GM18511 (cell line): ENCODE measurements around the gene NAPEPLD.
"Not testable (repeated sequence)": the region's sequence is repeated elsewhere in the genome, so short reads cannot be mapped to it uniquely, and the experiment has no call there.

Experiments
- ATAC-seq: cut with Tn5 transposase; IDR thresholded peaks from one replicate; pipeline ENCODE4 v1.9.1; 2021; ENCODE audit warnings: mild to moderate bottlenecking, moderate library complexity; ENCODE audit not compliant: unreplicated experiment

The NAPEPLD gene

GRCh38 chr7:103144754-103145153, 4.1 kb downstream of the NAPEPLD start:
- not testable (repeated sequence) for ATAC-seq

- no peak for ATAC-seq
Measured at GRCh38 chr7:103143868-103144267, 5.0 kb downstream of the NAPEPLD start.

- no peak for ATAC-seq
Measured at GRCh38 chr7:103142494-103142893, 6.4 kb downstream of the NAPEPLD start.

GRCh38 chr7:103141753-103142404, 7.0 kb downstream of the NAPEPLD start:
- ATAC-seq, result no peak

- ATAC-seq, result no peak
Measured at GRCh38 chr7:103140685-103141084, 8.2 kb downstream of the NAPEPLD start.

GRCh38 chr7:103140061-103140460, 8.8 kb downstream of the NAPEPLD start:
- no peak for ATAC-seq

GRCh38 chr7:103134836-103135554, 13.9 kb downstream of the NAPEPLD start:
- ATAC-seq, result no peak

GRCh38 chr7:103132995-103133688, 15.8 kb downstream of the NAPEPLD start:
- ATAC-seq, result no peak

GRCh38 chr7:103130901-103131624, 17.8 kb downstream of the NAPEPLD start:
- ATAC-seq, result no peak

- no peak for ATAC-seq
Measured at GRCh38 chr7:103129702-103130549, 19.0 kb downstream of the NAPEPLD start.

GRCh38 chr7:103127006-103127405, 21.9 kb downstream of the NAPEPLD start:
- ATAC-seq, result no peak

GRCh38 chr7:103124429-103124979, 24.4 kb downstream of the NAPEPLD start:
- ATAC-seq, result no peak

- ATAC-seq, result no peak
Measured at GRCh38 chr7:103123529-103123928, 25.4 kb downstream of the NAPEPLD start.

GRCh38 chr7:103121641-103122040, 27.3 kb downstream of the NAPEPLD start:
- no peak for ATAC-seq

GRCh38 chr7:103120362-103120761, 28.5 kb downstream of the NAPEPLD start:
- no peak for ATAC-seq

- no peak for ATAC-seq
Measured at GRCh38 chr7:103119791-103120291, 29.1 kb downstream of the NAPEPLD start.

- no peak for ATAC-seq
Measured at GRCh38 chr7:103117465-103117864, 31.4 kb downstream of the NAPEPLD start.

GRCh38 chr7:103116991-103117390, 31.9 kb downstream of the NAPEPLD start:
- no peak for ATAC-seq

- no peak for ATAC-seq
Measured at GRCh38 chr7:103116511-103116910, 32.4 kb downstream of the NAPEPLD start.

- ATAC-seq, result no peak
Measured at GRCh38 chr7:103115771-103116170, 33.1 kb downstream of the NAPEPLD start.
